ENCODE measurements around the gene NCOA3.

- TF ChIP-seq REST (IDR thresholded peaks at IDR 0.05; ENCODE audit: low read depth, low read length): no peak
- TF ChIP-seq TAF1 (IDR thresholded peaks at IDR 0.05; ENCODE audit: borderline replicate concordance, low read depth, low read length): no peak
- TF ChIP-seq POLR2AphosphoS5 (IDR thresholded peaks at IDR 0.05; ENCODE audit: low read depth, low read length): no peak
- no peak for TF ChIP-seq MAX (IDR thresholded peaks at IDR 0.05; ENCODE audit: low read depth)
- TF ChIP-seq CTCF (IDR thresholded peaks at IDR 0.05): no peak
- TF ChIP-seq NFIC (IDR thresholded peaks at IDR 0.05; ENCODE audit: borderline replicate concordance): no peak
- TF ChIP-seq RAD21 (IDR thresholded peaks at IDR 0.05; ENCODE audit: low read length): no peak
These were observed 147.3 kb downstream of the NCOA3 start for GRCh38 chr20:47648943-47649342.

All from SK-N-SH (cell line).